Caco-2 (cell line): Measurements from ENCODE around the gene SELPLG. TPM values are rescaled to one million over a fixed set of nuclear protein-coding genes. Genes with fewer than 3 reads are reported as not detected.
"Not testable (repeated sequence)": the region's sequence is repeated elsewhere in the genome, so short reads cannot be mapped to it uniquely, and the experiment has no call there.

Source experiments
- BruUV-seq: library from RNA; stranded (reverse); fragments of 400-500 nt; replicated peaks from 2 replicates; lab custom pipeline; 2021; lab: Mats Ljungman, UMichigan
- CTCF ChIA-PET: fragments of 300-600 bp; sonication (Branson Sonifier 250); formaldehyde crosslinking; loops from one replicate; lab custom pipeline; 2022; ENCODE audit warnings: antibody characterized with exemption; lab: Charles Lee
- POLR2A ChIA-PET: fragments of 300-600 bp; sonication (Branson Sonifier 250); formaldehyde crosslinking; loops from one replicate; lab custom pipeline; 2022; ENCODE audit warnings: antibody characterized with exemption; lab: Charles Lee
- DNase-seq, 2 experiments: peaks; one replicate each; pipeline versions ENCODE4 v3.0.0 to v3.0.0-alpha.2; 2020 to 2022
- H3K27me3 ChIP-seq: replicated peaks from 2 replicates; pipeline ENCODE4 v1.6.0; 2011; ENCODE audit warnings: low read length; ENCODE audit not compliant: control insufficient read depth, insufficient read depth
- H3K36me3 ChIP-seq: 2 replicates; pipeline ENCODE4 v1.5.1; 2011; ENCODE audit warnings: low read length; ENCODE audit not compliant: control insufficient read depth, insufficient read depth
- H3K4me1 ChIP-seq: fragments of 250-450 bp; sonication (Bioruptor Pico); 2 replicates; pipeline ENCODE4 v1.5.1; 2020; ENCODE audit warnings: mild to moderate bottlenecking
- H3K4me3 ChIP-seq: 2 replicates; pipeline ENCODE4 v1.5.1; 2011; ENCODE audit warnings: low read depth, mild to moderate bottlenecking, control low read depth, low read length
- H3K9me3 ChIP-seq: fragments of 250-450 bp; sonication (Bioruptor Pico); 2 replicates; pipeline ENCODE4 v1.5.1; 2020; ENCODE audit warnings: mild to moderate bottlenecking, moderate library complexity
- H3K27ac Mint-ChIP-seq: one replicate; pipeline ENCODE4 v1.8.0; 2022; ENCODE audit warnings: mixed read lengths; ENCODE audit not compliant: unreplicated experiment
- H3K27me3 Mint-ChIP-seq: one replicate; pipeline ENCODE4 v1.8.0; 2022; ENCODE audit warnings: mixed read lengths; ENCODE audit not compliant: insufficient read depth, unreplicated experiment
- H3K36me3 Mint-ChIP-seq: one replicate; pipeline ENCODE4 v1.8.0; 2022; ENCODE audit warnings: mild to moderate bottlenecking, mixed read lengths; ENCODE audit not compliant: insufficient read depth, unreplicated experiment
- H3K4me1 Mint-ChIP-seq: one replicate; pipeline ENCODE4 v1.8.0; 2022; ENCODE audit warnings: low read depth, mixed read lengths; ENCODE audit not compliant: unreplicated experiment
- H3K4me3 Mint-ChIP-seq: one replicate; pipeline ENCODE4 v1.8.0; 2022; ENCODE audit warnings: mild to moderate bottlenecking, moderate library complexity, mixed read lengths; ENCODE audit not compliant: unreplicated experiment
- H3K9me3 Mint-ChIP-seq: one replicate; pipeline ENCODE4 v1.8.0; 2022; ENCODE audit warnings: mixed read lengths; ENCODE audit not compliant: unreplicated experiment
- intact Hi-C: fragments of 100-400 bp; cut with micrococcal nuclease; formaldehyde crosslinking; loops from one replicate; pipeline ENCODE4 v1.10.0; 2022; ENCODE audit not compliant: unreplicated experiment
- total RNA-seq: library from RNA; stranded (reverse); gene quantifications from 2 replicates; pipeline ENCODE4 v1.2.3, GENCODE V29; 2022
- TF ChIP-seq, protein P1 (sequence below), 2 experiments: fragments of 200-600 bp in 1 of 2; IDR thresholded peaks; 1 replicate in 1 of 2; 2 replicates in 1 of 2; pipeline versions ENCODE4 v1.5.1 to v1.8.0; 2011 to 2022; ENCODE audit warnings: antibody characterized with exemption in 1 of 2, control low read depth in 1 of 2, inconsistent platforms in 1 of 2, low read depth in 1 of 2, low read length in 1 of 2, mild to moderate bottlenecking in 1 of 2, moderate library complexity in 1 of 2; ENCODE audit not compliant: insufficient read depth in 1 of 2, severe bottlenecking in 1 of 2, unreplicated experiment in 1 of 2

SELPLG gene
- total RNA-seq, 1 experiment from 2014 or later, result 0.23 TPM

DNA sequence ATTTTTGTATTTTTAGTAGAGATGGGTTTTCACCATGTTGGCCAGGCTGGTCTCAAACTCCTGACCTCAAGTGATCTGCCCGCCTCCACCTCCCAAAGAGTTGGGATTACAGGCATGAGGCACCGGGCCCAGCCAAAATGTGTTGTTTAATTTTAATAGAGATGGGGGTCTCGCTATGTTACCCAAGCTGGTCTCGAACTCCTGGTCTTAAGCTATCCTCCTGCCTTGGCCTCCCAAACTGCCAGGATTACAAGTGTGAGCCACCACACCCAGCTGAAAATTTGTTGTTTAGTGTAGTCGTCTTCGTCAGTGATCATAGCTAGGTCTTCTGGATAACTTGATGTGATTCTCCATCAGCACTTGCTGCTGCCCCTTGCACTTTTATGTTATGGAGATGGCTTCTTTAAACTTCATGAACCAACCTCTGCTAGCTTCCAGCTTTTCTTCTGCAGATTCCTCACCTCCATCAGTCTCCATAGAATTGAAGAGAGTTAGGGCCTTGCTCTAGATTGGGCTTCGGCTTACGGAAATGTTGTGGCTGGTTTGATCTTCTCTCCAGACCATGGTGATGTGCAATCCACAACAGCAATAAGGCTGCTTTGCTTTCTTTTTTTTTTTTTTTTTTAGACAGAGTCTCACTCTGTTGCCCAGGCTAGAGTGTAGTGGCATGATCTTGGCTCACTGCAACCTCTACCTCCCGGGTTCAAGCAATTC lies 58.3 kb downstream of the SELPLG start:
- ChIA-PET CTCF (no interaction called here), POLR2A (no interaction called here)

DNA sequence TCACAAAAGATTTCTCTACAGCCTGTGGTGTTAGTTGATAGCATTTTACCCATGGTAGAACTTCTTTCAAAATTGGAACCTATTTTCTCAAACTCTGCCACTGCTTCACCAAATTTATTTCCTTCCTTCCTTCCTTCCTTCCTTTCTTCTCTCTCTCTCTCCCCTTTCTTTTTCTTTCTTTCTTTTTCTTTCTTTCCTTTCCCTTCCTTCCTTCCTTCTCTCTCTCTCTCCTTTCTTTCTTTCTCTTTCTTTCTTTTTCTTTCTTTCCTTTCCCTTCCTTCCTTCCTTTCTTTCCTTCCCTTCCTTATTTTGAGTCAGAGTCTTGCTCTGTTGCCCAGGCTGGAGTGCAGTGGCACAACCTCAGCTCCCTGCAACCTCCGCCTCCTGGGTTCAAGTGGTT lies 59.4 kb downstream of the SELPLG start:
- DNase-seq, H3K4me3 Mint-ChIP-seq, H3K4me1 Mint-ChIP-seq, H3K36me3 Mint-ChIP-seq, intact Hi-C loops, H3K4me1 ChIP-seq, H3K4me3 ChIP-seq, H3K9me3 ChIP-seq, BruUV-seq, H3K27me3 Mint-ChIP-seq, H3K27ac Mint-ChIP-seq, POLR2A ChIA-PET, H3K27me3 ChIP-seq, CTCF ChIA-PET, H3K36me3 ChIP-seq: not testable (repeated sequence)
- peaks cover 10% of the 10 kb centered on the region for H3K9me3 Mint-ChIP-seq

More for the DNA sequence above, 58.3 kb downstream of the SELPLG start:
- H3K9me3 ChIP-seq, result no peaks in the 10 kb centered on the region
- TF ChIP-seq, protein P1, sequence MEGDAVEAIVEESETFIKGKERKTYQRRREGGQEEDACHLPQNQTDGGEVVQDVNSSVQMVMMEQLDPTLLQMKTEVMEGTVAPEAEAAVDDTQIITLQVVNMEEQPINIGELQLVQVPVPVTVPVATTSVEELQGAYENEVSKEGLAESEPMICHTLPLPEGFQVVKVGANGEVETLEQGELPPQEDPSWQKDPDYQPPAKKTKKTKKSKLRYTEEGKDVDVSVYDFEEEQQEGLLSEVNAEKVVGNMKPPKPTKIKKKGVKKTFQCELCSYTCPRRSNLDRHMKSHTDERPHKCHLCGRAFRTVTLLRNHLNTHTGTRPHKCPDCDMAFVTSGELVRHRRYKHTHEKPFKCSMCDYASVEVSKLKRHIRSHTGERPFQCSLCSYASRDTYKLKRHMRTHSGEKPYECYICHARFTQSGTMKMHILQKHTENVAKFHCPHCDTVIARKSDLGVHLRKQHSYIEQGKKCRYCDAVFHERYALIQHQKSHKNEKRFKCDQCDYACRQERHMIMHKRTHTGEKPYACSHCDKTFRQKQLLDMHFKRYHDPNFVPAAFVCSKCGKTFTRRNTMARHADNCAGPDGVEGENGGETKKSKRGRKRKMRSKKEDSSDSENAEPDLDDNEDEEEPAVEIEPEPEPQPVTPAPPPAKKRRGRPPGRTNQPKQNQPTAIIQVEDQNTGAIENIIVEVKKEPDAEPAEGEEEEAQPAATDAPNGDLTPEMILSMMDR (IDR thresholded peaks at IDR 0.05; ENCODE audit: insufficient read depth in 1 of 2, low read depth in 1 of 2, low read length in 1 of 2, severe bottlenecking in 1 of 2, unreplicated experiment in 1 of 2), result no peak
- no TSS peak for BruUV-seq
- peaks cover 4% of the 10 kb centered on the region for H3K27me3 Mint-ChIP-seq
- no peaks in the 10 kb centered on the region for H3K27me3 ChIP-seq
- no peak overlapping the region for H3K4me3 Mint-ChIP-seq
- no peaks in the 10 kb centered on the region for H3K36me3 Mint-ChIP-seq
- no peak overlapping the region for H3K27ac Mint-ChIP-seq
- H3K4me3 ChIP-seq, result no peak overlapping the region
- intact Hi-C loops, result no loop called here
- DNase-seq, result no peak
- 0 out of 2 replicates have a peak, but pooled peaks cover under 1% of the 10 kb centered on the region for H3K4me1 ChIP-seq
- peaks cover 12% of the 10 kb centered on the region for H3K9me3 Mint-ChIP-seq
- H3K36me3 ChIP-seq, result no peaks in the 10 kb centered on the region
- peaks cover 2% of the 10 kb centered on the region for H3K4me1 Mint-ChIP-seq

DNA sequence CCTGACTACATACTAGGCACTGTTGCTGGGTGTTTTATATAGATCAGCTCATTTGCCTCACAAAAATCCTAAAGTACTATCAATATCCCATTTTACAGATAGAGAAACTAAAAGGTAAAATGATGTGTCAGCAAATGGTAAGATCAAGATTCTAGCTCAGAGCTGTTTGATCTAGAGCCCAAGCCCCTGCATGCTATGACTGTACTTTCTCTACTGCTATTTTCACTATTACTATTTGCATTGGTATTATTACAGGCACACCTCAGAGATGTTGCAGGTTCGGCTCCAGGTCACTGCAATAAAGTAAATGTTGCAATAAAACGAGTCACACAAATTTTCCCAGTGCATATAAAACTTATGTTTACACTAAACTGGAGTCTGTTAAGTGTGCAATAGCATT lies 60.4 kb downstream of the SELPLG start:
- no TSS peak for BruUV-seq
- ChIA-PET POLR2A (no interaction called here), CTCF (interaction anchor here (0.8 kb wide), 1 partner anchor 73 kb away, joined by 3 read pairs; no protein-coding TSS in a partner anchor)
- Mint-ChIP-seq H3K4me1 (no peaks in the 10 kb centered on the region), H3K4me3 (no peak overlapping the region), H3K9me3 (peaks cover under 1% of the 10 kb centered on the region), H3K27me3 (peaks cover 4% of the 10 kb centered on the region), H3K36me3 (peaks cover 6% of the 10 kb centered on the region), H3K27ac (no peak overlapping the region)
- Histone ChIP-seq H3K4me3 (no peak overlapping the region), H3K27me3 (no peaks in the 10 kb centered on the region), H3K4me1 (no peaks in the 10 kb centered on the region), H3K9me3 (no peaks in the 10 kb centered on the region), H3K36me3 (no peaks in the 10 kb centered on the region)
- intact Hi-C loops, result no loop called here
- no peak for DNase-seq
- TF ChIP-seq, protein P1 (IDR thresholded peaks at IDR 0.05; ENCODE audit: insufficient read depth in 1 of 2, low read depth in 1 of 2, low read length in 1 of 2, severe bottlenecking in 1 of 2, unreplicated experiment in 1 of 2), result no peak
